GM12874 (cell line): ENCODE data around the gene PBXIP1.

Source experiments
- CTCF ChIP-seq: IDR thresholded peaks from 2 replicates; pipeline ENCODE4 v1.5.1; 2011; ENCODE audit warnings: low read depth, mild to moderate bottlenecking, control low read depth, low read length, moderate library complexity; ENCODE audit not compliant: insufficient read depth

PBXIP1 gene

GRCh38 chr1:154972517-154973343, 16.8 kb upstream of the PBXIP1 start:
- no peak for TF ChIP-seq CTCF

GRCh38 chr1:154972213-154972516, 16.3 kb upstream of the PBXIP1 start:
- TF ChIP-seq CTCF, result no peak

GRCh38 chr1:154971341-154971998, 15.6 kb upstream of the PBXIP1 start:
- no peak for TF ChIP-seq CTCF

- TF ChIP-seq CTCF, result no peak
Measured at GRCh38 chr1:154970631-154971340, 14.9 kb upstream of the PBXIP1 start, which contains the start of gene SHC1. Gene SHC1 (minus strand): TSS chr1:154970747. CDS start chr1:154970526, 221 bp downstream.

GRCh38 chr1:154969860-154970452, 14.1 kb upstream of the PBXIP1 start:
- TF ChIP-seq CTCF, result no peak

GRCh38 chr1:154969246-154969645, 13.3 kb upstream of the PBXIP1 start:
- TF ChIP-seq CTCF, result no peak

GRCh38 chr1:154968731-154969130, 12.8 kb upstream of the PBXIP1 start:
- no peak for TF ChIP-seq CTCF
